Thoracic aorta (tissue), 2 donors: ENCODE measurements around the gene IFRD2. TPM values are rescaled to one million over a fixed set of nuclear protein-coding genes. Genes with fewer than 3 reads are reported as not detected.

Experiments used
- ATAC-seq: fragments of 150-250 bp; one replicate; pipeline ENCODE4 v1.8.0; 2017; ENCODE audit warnings: low read depth; ENCODE audit not compliant: insufficient number of reproducible peaks, low FRiP score
- DNase-seq: peaks from one replicate; pipeline ENCODE4 v3.0.0-alpha.2; 2020; ENCODE audit warnings: low spot score
- H3K27ac ChIP-seq, 2 donors: fragments of 200-600 bp; sonication (generic); 1 replicate in 1 of 2; 2 replicates in 1 of 2; pipeline ENCODE4 v1.5.1; 2016; ENCODE audit warnings: mild to moderate bottlenecking in 2 of 2, moderate library complexity in 2 of 2
- H3K27me3 ChIP-seq: fragments of 200-600 bp; sonication (generic); replicated peaks from 2 replicates; pipeline ENCODE4 v1.6.0; 2016; ENCODE audit warnings: mild to moderate bottlenecking; ENCODE audit not compliant: insufficient read depth
- H3K36me3 ChIP-seq: fragments of 200-600 bp; sonication (generic); one replicate; pipeline ENCODE4 v1.5.1; 2016
- H3K4me1 ChIP-seq, 2 donors: fragments of 200-600 bp; sonication (generic); 1 replicate in 1 of 2; 2 replicates in 1 of 2; pipeline versions ENCODE4 v1.5.1 to v1.6.0; 2016; ENCODE audit warnings: low read depth in 2 of 2, mild to moderate bottlenecking in 1 of 2; ENCODE audit not compliant: control insufficient read depth in 1 of 2
- H3K4me3 ChIP-seq: fragments of 200-600 bp; sonication (generic); 2 replicates; pipeline ENCODE4 v1.5.1; 2016; ENCODE audit warnings: mild to moderate bottlenecking
- H3K9me3 ChIP-seq: fragments of 200-600 bp; sonication (generic); 2 replicates; pipeline ENCODE4 v1.5.1; 2016
- total RNA-seq, 2 donors: library from RNA; depleted of rRNA; stranded (reverse); fragments of >200 nt; gene quantifications; one replicate each; pipeline versions ENCODE4 v1.1.0 to v1.2.3, GENCODE V29; 2016
- TF ChIP-seq, protein P1 (sequence below): fragments of 200-600 bp; sonication (generic); IDR thresholded peaks from one replicate; pipeline ENCODE4 v1.5.1; 2019; ENCODE audit warnings: antibody characterized with exemption

Gene IFRD2, protein sequence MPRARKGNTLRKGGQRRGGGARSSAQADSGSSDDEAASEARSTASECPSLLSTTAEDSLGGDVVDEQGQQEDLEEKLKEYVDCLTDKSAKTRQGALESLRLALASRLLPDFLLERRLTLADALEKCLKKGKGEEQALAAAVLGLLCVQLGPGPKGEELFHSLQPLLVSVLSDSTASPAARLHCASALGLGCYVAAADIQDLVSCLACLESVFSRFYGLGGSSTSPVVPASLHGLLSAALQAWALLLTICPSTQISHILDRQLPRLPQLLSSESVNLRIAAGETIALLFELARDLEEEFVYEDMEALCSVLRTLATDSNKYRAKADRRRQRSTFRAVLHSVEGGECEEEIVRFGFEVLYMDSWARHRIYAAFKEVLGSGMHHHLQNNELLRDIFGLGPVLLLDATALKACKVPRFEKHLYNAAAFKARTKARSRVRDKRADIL
- total RNA-seq: 100 to 1,000 TPM in 1 of 2 donors, 10 to 100 TPM in 1; 43.3 to 118 TPM

DNA sequence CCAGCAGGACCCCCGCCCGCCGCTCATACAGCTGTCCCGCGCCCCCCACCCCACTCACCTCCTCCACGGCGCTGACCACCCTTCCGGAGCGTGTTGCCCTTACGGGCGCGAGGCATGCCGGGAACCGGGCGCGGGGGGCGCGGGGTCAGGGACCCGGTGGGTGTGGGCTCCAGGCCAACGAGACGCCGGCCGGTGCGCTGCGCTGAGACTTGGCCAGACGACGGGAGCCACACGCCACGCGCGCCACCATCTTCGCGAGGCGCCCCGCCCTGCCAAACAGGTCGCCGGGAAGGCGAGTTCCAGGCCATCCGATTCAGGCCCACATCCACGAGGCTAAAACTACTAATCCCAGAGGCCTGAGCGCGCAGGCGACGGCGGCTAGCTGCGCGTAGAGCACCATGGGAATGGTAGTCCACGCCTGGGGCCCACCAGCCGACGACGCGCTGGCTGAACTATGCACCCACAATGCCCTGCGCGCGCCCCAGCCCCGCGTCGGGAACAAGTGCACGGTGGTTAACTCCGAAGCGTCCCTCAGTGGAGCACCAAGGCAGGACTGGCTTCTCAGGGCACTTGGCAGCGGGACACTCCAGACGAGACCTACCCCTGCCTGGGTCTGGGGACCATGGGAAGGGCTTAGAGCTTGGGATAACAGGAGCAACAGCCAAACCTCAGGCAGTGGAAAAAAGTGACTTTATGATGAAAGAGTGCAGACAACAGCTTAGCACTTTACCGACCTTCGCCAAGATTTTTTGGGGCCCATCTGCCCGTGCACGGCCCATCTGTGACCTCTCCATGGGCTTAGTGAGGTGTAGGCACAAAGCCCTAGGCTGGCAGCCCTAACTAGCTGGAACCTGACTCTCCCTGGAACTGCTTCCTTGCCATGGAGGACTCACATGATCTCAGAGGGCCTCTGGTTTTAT, at the start of gene IFRD2:
TSS of gene IFRD2 (minus strand) at position 271 of the 920 bp plus-strand sequence. CDS start at position 116, 155 bp downstream.
- H3K4me1 ChIP-seq: peaks cover 8 to 21% of the 10 kb centered on the region in 2 donors
- TF ChIP-seq, protein P1, sequence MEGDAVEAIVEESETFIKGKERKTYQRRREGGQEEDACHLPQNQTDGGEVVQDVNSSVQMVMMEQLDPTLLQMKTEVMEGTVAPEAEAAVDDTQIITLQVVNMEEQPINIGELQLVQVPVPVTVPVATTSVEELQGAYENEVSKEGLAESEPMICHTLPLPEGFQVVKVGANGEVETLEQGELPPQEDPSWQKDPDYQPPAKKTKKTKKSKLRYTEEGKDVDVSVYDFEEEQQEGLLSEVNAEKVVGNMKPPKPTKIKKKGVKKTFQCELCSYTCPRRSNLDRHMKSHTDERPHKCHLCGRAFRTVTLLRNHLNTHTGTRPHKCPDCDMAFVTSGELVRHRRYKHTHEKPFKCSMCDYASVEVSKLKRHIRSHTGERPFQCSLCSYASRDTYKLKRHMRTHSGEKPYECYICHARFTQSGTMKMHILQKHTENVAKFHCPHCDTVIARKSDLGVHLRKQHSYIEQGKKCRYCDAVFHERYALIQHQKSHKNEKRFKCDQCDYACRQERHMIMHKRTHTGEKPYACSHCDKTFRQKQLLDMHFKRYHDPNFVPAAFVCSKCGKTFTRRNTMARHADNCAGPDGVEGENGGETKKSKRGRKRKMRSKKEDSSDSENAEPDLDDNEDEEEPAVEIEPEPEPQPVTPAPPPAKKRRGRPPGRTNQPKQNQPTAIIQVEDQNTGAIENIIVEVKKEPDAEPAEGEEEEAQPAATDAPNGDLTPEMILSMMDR: no peak
- peak within 1 kb of the TSS; percentile 88 to 91 for H3K27ac ChIP-seq
- H3K4me3 ChIP-seq: peak within 1 kb of the TSS; percentile 92
- DNase-seq (peak; percentile 87), ATAC-seq (peak; percentile 93)
- no peaks in the 10 kb centered on the region for H3K27me3 ChIP-seq
- H3K9me3 ChIP-seq: no peaks in the 10 kb centered on the region
- H3K36me3 ChIP-seq: peaks cover 22% of the 10 kb centered on the region

DNA sequence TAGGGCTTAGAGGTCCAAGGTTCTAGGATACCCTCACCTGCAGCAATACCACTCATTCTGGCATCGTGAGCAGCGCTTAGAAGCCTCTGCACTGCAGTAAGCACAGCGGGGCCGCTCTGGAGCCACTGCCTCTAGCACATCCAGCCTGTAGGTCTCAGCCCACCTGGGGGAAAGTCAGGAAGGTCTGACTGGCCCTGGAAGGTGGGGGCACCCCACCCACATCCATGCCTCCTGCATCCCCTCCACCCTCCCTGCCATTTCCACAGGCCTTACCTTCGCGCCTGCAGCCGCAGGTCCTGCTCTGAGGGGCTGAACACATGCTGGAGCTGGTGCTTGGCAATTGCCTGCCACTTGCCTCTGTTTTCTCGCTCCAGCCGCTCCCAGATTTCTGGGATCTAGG, 49.3 kb upstream of the IFRD2 start:
- Histone ChIP-seq H3K36me3 (no peaks in the 10 kb centered on the region), H3K9me3 (no peaks in the 10 kb centered on the region), H3K27ac (peak overlapping the region in 1 of 2 donors; percentile 93), H3K27me3 (no peaks in the 10 kb centered on the region), H3K4me1 (peaks cover 21 to 54% of the 10 kb centered on the region in 2 donors), H3K4me3 (peak overlapping the region; percentile 74)
- DNase-seq: no peak
- TF ChIP-seq, protein P1: no peak
- ATAC-seq: no peak

DNA sequence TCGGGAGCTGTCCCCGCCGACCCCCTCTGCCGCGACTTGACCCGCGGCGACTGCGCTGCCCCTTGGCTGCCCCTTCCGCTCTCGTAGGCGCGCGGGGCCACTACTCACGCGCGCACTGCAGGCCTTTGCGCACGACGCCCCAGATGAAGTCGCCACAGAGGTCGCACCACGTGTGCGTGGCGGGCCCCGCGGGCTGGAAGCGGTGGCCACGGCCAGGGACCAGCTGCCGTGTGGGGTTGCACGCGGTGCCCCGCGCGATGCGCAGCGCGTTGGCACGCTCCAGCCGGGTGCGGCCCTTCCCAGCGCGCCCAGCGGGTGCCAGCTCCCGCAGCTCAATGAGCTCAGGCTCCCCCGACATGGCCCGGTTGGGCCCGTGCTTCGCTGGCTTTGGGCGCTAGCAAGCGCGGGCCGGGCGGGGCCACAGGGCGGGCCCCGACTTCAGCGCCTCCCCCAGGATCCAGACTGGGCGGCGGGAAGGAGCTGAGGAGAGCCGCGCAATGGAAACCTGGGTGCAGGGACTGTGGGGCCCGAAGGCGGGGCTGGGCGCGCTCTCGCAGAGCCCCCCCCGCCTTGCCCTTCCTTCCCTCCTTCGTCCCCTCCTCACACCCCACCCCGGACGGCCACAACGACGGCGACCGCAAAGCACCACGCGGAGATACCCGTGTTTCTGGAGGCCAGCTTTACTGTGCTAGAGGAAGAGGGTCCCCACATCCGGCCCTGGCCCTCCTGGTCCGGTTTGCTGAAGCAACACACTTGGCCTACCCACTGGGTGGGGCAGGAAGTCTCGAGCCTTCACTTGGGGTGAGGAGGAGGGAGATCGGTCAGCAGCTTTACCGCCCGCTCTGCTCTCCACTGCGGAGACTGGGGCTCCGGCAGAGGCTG, 48.5 kb upstream of the IFRD2 start, which contains the start of gene RASSF1:
TSS of gene RASSF1 (minus strand) at position 389 of the 882 bp plus-strand sequence. CDS start at position 358, 31 bp downstream.
- ATAC-seq: no peak
- Histone ChIP-seq H3K27me3 (no peaks in the 10 kb centered on the region), H3K27ac (peak within 1 kb of the TSS; percentile 90 to 93), H3K4me1 (peaks cover 27 to 57% of the 10 kb centered on the region in 2 donors), H3K36me3 (no peaks in the 10 kb centered on the region), H3K9me3 (no peaks in the 10 kb centered on the region), H3K4me3 (peak within 1 kb of the TSS; percentile 74)
- TF ChIP-seq, protein P1: no peak
- DNase-seq: no peak

DNA sequence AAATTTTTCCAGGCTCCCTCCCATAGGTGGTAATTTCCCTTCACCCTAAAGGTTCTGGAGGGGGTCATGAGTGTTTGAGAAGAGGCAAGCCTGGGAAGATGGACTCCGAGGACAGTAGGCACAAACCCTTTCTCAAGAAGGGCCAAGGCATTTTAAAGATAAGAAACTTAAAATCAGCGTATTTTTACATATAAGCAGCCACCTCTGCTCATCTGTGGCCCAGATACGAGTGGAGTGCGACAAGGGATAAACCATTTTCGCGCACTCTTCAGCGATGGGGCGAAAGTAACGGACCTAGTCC, 47.9 kb upstream of the IFRD2 start:
- ATAC-seq (no peak), DNase-seq (no peak)
- Histone ChIP-seq H3K27ac (peak overlapping the region; percentile 90 to 93), H3K36me3 (no peaks in the 10 kb centered on the region), H3K9me3 (no peaks in the 10 kb centered on the region), H3K4me3 (peak overlapping the region; percentile 74), H3K27me3 (no peaks in the 10 kb centered on the region), H3K4me1 (peaks cover 30 to 57% of the 10 kb centered on the region in 2 donors)
- TF ChIP-seq, protein P1: no peak
